GM20000 (cell line): ENCODE data around the gene ENOX1.

Experiments
- DNase-seq: peaks from one replicate; pipeline ENCODE4 v3.0.0; 2012; ENCODE audit warnings: low spot score
- CTCF ChIP-seq: IDR thresholded peaks from 2 replicates; pipeline ENCODE4 v1.5.1; 2012; ENCODE audit warnings: mild to moderate bottlenecking, control low read depth; ENCODE audit errors: extremely low read depth, missing control alignments

Gene ENOX1

GRCh38 chr13:43808676-43809075 lies 21.9 kb upstream of the ENOX1 start:
- no peak for DNase-seq
- TF ChIP-seq CTCF: no peak

GRCh38 chr13:43805681-43806128 lies 18.9 kb upstream of the ENOX1 start:
- DNase-seq: no peak
- TF ChIP-seq CTCF: no peak

- no peak for TF ChIP-seq CTCF
- no peak for DNase-seq
Measured at GRCh38 chr13:43805071-43805468, 18.3 kb upstream of the ENOX1 start.

- DNase-seq: peak; percentile 42
- TF ChIP-seq CTCF: peak; percentile 12
Measured at GRCh38 chr13:43804461-43805070, 17.8 kb upstream of the ENOX1 start.

- TF ChIP-seq CTCF: no peak
- no peak for DNase-seq
Measured at GRCh38 chr13:43802511-43802910, 15.7 kb upstream of the ENOX1 start.

GRCh38 chr13:43800828-43801227 lies 14.1 kb upstream of the ENOX1 start:
- no peak for DNase-seq
- no peak for TF ChIP-seq CTCF

GRCh38 chr13:43799191-43799590 lies 12.4 kb upstream of the ENOX1 start:
- DNase-seq: no peak
- no peak for TF ChIP-seq CTCF
